Measurements from ENCODE around the gene PPFIA4.
"Not testable (repeated sequence)": the region's sequence is repeated elsewhere in the genome, so short reads cannot be mapped to it uniquely, and the experiment has no call there.

Gene PPFIA4

DNA sequence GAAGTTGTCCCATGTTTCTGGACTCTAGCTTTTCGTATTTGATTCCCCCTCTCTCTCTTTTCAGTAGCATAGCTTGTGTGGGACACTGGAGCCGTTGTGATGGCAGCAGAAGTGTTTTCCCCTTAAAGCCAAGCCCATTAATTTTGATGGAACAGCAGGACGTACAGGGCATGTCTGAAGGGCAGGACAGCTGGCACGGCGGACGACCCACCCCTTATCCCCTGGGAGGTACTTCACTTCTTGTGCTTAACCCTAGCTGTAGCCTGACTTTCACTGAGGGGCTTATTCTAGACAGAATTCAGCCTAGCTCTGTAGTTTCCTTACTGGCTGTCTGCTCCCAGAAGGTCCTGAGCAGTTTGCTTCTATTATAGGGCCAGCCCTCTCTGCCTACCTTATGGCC lies 8.6 kb upstream of the PPFIA4 start:
- DNase-seq (ENCODE audit: low spot score) = no peak

DNA sequence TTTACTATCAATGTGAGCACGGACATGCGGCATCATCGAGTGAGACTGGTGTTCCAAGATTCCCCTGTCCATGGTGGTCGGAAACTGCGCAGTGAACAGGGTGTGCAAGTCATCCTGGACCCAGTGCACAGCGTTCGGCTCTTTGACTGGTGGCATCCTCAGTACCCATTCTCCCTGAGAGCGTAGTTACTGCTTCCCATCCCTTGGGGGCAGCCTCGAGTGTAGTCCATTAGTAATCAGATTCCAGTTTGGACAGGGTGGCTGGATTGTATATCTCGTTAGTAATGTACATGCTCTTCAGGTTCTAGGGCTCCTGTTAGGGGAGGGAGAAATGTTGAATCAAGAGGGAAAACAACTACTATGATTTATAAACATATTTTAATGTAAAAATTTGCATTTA lies 3.4 kb upstream of the PPFIA4 start:
- DNase-seq (ENCODE audit: low spot score) = not testable (repeated sequence)

DNA sequence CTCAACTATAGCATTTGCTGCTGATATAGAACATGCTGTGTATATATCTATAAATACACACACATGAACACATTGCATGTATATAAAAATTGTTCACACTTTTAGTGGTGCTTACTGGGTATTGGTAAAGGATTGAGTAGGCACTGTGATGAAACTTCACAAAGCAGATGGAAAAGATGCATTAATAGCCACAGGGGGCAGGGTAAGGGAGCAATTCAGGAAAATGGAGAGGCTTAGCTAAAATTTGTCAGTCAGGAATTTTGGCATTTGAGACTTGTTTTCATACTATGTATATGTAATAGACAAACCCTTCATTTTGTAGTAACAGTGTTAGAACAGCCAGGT lies 633 bp upstream of the PPFIA4 start:
- DNase-seq (ENCODE audit: low spot score) = no peak

DNA sequence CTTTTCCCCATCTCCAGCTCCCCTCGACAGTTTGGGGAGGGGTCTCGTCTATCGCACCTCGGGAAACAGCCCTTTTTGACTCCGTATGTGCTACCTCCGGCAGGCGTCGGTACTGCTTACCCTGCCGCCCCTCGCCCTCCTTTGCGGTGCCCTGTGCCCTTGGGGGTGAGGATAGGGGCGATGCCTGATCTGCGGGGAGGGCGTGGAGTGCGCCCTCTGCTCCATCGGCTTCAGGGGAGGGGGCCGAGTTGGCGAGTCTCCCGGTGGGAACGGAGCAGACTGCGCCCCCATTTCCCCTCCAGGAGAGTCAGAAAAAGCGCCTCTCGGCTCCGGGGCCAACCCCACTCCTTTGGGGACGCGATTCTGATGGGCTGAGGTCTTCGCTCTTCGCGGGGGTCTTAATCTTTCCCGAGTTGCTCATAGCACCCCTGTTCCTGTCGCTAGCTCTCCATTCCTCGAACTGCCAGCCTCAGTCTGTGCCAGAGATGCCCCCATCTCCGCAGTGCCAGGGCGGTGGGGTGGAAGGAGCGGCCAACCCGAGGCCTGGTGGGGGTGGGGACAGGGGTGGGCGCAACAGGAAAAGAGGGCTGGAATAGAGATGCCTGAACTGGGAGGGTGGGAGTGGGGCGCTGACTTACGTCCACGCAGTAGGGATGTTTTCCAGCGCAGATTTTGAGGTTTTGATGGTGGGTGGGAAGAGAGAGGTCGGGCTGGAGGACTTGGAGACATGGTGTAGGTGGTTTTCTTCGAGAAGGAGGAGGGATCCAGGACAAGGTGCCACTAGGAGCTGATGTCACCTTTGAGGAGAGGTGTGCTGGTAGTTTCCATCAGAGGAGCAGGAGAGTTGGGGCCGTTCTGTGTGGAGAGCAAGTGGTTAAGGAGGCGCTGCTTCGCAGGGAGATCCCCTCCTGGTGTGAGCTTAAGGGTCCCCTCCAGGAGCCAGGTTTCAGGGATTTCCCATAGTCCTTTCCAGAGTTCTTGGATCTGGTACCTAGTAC lies 674 bp downstream of the PPFIA4 start:
- no peak for DNase-seq (ENCODE audit: low spot score)

DNA sequence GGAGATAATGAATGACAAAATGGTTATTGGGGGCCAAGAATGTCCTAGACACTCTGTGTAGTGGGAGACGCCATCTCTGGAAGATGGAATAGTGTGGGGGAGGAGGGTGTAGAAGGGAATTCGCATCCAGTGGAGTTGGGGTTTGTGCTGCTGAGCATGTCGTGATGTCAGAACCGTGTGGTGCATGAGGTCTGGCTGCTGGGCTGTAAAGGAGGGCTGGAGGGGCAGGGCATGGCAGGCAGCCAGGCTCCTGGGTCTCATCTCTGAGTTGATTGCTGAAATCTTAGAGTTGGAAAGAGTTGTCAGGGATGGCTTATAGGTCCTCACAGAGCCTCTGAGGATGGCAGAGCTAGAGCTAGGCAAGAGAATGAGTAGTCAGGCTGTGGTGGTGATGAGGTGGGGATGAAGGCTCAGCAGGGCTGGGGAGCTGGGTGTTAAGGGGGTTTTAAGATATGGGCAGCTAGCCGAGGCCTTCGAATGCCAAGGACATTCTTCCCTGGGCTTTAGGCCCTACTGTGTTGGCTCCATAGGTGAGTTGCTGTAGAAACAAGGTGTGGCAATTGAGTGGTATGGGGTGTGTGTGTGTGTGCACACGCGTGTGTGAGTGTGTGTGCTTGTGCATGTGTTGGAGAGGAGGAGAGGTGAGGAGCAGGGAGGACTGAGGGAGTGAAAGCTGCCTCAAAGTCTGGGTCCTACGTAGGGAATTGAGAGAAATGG lies 1.9 kb downstream of the PPFIA4 start:
- DNase-seq (ENCODE audit: low spot score) = no peak

DNA sequence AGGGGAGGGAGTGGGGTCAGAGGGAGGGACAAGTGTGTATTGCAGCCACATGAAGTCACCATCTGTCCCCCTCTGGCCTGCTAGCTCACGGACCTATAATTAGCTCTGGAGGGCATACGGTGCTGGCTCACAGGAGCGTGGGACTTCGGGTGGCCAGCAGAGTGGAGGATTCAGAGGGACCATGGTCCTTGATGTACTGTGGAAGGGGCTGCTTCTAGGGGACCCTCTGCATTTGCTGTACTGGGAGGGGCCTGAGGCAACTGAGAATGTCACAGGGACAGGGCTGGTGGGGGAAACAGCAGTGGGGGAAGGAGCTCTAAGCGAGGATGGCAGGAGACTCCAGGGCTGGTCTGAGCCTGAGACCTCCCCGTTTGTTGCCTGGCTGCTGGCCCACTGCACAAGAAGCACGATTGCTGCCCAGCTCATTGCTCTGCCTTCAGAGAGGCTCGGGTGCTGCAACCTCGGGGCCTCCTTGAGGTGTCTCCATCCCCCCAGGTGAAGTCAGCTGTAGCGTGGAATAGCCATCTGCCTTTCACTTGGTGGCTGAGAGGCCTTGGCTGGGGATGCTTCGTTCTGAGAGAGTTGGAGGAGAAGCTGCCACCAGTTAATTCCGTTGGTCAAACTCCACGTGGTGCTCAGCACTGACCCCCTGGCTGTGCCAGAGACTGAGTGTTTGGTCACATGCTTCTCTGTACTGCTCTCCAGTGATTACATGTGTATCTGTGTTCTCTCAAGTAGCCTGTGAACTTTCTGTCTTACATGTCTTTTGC lies 2.7 kb downstream of the PPFIA4 start:
- DNase-seq (ENCODE audit: low spot score) = no peak

DNA sequence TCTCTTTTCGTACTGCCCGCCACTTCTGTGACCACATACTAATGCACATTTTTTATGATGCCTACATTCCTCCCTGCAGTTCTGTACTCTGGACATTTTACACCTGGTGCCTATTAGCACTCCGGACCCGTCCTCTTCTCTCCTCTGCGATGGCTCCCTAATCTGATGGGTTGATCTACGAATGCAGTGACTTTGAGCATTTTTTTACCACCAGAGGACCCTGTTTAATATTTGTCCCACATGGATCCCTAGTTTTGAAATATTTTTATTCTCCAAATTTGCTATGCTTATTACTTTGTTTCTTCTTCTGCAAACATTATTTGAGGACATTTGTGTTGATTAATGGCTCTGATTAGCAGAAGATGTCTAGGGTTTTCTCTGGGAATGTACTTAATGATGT lies 5.2 kb downstream of the PPFIA4 start:
- DNase-seq (ENCODE audit: low spot score) = no peak

DNA sequence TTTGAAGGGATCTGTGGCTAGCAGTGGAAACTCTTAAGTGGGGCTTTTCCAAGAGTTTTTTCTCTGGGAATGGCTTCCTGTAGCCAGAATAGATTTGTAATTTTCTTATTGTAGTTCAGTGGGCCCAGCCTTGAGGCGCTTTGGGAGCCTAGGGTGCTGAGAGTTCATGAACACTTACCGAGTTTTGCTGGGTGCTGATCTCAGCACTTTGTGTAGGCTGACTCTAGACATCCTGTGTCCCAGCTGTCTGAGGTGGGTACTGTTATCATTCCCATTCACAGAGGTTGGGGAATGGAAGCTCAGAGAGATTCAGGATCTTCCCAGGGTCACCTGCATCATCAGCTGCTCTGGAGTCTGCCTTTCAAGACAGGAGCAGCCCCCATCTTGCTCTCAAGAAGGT lies 7.0 kb downstream of the PPFIA4 start:
- DNase-seq (ENCODE audit: low spot score) = no peak

DNA sequence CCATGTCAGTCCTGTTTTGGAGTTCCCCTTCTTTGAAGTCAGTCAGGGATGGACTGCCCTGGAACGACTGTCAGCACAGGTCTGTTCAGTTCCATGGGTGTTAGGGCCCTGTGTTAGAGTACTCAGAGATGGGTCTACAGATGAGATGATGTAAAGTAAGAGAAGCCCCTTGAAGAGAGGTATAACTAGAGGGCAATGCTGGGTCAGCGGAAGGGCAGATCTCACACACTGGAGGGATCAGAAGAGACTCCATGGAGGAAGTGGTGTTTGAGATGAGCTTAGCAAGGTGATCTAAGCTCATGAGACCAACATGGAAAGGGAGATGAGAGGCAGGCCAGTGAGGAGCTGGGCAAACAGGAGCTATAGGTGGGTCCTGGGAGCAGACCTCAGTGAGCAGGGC lies 7.6 kb downstream of the PPFIA4 start:
- no peak for DNase-seq (ENCODE audit: low spot score)

DNA sequence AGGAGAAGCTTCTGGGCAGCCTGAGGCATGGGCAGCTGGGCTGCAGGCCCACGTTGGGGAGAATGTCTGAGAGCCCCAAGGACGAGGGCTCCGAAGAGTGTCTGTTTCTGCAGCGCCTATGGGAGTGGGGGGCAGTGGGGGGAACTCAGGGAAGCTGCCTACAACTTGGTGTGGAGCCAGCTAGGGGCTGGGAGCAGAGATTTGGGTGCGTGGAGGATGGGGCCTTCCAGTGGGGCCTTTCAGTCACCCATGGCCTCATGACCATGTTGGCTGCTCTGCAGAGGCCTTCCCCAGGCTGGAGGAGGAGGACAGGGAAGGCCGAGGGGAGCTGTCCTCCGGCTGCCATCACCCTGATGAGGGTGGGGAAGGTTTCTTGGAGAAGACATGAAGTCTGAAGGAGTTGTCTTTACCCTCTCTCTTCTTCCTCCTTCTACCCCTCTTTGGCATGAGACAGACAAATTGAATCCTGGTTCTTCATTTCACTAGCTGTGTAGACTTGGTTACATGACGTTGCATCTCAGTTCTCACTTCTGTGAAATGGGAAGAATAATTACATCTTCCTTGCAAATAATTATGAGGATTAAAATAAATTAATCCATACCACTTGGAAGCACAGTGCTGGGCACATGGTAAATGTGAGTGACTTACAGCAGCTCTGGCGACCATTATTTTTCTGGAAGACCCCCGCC lies 8.3 kb downstream of the PPFIA4 start:
- DNase-seq (ENCODE audit: low spot score) = no peak

DNA sequence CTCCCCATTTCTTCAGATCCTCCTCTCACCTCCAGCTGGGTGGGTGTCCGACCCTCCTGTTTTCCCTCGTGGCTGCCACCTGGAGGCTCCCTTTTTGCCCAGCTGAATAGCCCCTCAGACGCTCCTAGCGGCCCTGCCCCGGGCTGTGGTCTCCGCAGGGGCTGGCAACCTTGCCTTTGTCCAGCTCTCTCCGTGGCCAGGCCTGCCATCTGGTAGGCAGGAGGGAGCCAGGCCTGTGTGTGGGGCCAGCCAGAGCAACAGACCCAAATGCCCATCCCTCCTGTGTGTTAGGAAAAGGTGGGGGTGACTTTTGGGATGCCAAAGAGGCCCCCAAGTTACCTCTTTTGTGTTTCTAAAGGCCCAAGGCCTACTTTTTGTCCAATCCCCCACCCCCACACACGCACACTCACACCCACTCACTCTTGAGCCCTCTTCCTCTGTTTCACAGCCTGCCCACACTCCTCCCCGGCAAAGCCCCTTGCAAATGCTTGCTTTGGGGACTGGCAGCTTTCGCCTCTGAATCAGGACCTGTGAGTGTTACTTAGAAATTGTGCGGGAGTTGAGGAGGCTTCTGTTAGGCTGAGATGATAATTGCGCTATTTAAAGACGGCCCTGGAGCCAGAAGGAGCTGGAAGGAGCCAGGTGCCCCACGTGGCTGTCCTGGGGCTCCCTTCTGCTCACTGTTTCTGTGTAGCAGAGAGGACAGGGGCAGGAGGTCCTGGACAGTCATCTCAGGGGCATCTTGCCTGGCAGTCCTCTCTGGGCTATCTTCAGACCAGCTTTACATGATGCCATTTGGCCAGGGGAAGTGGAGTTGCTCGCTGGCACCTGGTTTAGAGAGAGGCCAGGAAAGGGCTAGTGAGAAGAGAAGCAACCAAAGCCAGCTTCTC lies 9.1 kb downstream of the PPFIA4 start:
- DNase-seq (ENCODE audit: low spot score) = no peak

DNA sequence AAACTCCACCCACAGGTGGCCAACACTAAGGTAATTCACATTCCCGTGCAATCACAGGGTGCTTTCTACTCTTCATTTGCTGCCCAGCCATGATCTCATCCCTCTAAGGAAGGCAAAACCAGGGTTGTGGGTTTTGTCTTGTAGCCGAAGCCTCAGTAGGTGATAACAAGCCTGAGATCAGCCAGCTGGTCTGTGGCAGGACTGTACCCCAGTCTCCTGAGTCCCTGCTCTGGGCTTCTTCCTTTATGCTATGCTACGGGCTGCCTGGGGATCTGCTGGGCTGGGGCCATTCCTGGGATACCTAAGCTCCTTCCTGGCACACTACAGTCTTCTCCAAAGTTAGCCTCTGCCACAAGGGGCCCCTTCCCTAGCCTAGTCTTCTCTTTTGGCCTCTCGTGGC lies 9.8 kb downstream of the PPFIA4 start:
- DNase-seq (ENCODE audit: low spot score) = no peak

DNA sequence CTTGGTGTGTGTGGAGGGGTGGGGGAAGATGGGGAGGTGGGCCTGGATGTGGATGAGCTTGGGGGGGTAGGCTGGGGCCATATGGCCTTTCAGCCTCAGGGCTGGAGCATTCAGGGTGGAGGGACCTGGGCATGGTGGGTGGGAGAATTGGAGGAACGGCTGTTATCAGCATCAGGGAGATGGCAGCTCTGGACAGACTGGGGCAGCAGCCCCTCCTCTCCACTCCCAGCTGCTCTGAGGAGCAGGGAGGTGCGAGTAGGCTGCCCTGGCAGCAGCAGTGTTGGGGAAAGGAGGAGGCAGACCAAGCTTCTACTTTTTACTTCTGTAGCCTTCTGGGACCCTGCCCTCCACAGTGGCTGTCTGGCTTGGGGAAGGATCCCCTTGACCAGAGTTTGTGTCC lies 10.2 kb downstream of the PPFIA4 start:
- DNase-seq (ENCODE audit: low spot score) = no peak

DNA sequence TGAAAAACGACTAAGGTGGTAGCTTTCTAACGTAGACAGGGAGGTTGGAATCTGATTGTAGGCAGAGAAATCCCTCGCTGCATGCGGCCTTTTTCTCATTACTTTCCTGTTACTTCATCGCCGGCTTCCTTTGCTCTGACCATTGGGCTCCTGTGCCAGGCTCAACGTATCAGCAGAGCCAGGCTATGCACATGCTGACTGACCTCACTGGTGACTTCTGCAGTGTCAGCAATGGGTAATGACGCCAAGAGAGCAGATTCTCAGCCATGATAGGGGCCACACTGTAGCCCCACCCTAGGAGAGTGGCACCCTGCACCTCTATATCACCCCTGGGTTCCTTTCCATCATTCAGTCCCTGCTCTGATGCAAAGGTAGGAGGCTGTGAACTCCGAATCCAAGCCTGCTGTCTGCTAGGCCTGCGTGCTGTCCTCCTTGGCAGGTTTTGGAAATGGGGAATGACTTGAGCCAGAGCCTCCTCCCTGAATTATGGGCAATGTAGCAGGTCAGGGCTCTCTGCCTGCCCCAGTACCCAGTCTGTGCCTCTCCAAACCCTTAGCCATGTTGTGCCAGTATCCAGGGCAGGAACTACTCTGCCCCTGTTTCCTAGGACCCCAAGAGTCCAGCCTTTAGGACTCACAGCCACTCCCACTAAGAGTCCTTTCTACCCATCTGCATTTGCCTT lies 11.4 kb downstream of the PPFIA4 start:
- peak; percentile 78 for DNase-seq (ENCODE audit: low spot score)

DNA sequence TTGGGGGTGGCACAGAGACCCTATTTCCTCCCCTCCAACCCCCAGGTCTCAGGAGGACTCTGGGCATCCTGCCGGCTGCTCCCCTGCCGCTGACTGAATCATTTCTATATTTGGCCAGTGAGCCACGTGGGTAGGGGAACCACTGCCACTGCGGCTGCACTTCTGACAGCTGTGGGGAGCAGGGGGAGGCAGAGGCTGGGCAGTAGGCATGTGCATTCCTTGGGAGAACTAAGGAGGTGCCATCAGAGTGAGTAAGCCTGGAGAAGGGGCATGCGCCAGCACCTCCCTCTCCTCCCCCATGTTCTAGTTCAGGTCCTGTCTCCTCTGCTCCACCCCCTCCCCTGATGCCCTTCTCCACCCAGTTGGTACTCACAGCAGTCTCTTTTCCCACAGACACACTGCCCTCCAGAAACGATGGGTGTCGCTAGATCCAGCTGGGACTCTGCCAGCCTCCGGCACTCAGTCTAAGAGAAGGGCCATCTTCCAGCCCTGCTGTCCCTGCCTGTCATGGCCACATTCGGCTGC lies 12.0 kb downstream of the PPFIA4 start:
- DNase-seq (ENCODE audit: low spot score) = no peak

DNA sequence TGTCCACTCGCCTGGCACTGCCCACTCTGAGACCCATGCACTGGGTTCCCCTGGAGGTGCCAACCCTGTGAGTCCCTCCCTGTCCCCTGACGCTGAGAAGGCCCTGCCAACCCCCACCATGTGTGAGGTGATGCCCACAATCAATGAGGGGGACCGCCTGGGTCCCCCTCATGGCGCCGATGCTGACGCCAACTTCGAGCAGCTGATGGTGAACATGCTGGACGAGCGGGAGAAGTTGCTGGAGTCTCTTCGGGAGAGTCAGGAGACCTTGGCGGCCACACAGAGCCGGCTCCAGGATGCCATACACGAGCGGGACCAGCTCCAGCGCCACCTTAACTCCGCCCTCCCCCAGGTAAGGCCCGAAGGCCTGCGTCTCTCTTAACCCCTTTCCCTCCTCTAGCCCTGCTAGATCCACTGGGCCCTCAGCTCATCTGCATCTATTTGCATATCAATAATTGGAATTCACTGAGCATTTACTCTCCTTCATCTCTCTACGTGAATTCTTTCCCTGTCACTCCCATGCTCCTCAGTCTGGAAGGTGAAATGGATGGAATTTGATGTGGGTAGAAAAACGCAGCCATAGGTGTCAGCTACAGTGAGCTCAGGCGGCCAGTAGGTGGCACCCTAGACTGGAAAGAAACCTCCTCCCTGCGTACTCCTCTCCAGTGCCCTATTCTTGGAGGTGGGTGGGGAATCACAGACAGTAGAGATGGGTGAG lies 12.8 kb downstream of the PPFIA4 start:
- DNase-seq (ENCODE audit: low spot score) = peak; percentile 78

DNA sequence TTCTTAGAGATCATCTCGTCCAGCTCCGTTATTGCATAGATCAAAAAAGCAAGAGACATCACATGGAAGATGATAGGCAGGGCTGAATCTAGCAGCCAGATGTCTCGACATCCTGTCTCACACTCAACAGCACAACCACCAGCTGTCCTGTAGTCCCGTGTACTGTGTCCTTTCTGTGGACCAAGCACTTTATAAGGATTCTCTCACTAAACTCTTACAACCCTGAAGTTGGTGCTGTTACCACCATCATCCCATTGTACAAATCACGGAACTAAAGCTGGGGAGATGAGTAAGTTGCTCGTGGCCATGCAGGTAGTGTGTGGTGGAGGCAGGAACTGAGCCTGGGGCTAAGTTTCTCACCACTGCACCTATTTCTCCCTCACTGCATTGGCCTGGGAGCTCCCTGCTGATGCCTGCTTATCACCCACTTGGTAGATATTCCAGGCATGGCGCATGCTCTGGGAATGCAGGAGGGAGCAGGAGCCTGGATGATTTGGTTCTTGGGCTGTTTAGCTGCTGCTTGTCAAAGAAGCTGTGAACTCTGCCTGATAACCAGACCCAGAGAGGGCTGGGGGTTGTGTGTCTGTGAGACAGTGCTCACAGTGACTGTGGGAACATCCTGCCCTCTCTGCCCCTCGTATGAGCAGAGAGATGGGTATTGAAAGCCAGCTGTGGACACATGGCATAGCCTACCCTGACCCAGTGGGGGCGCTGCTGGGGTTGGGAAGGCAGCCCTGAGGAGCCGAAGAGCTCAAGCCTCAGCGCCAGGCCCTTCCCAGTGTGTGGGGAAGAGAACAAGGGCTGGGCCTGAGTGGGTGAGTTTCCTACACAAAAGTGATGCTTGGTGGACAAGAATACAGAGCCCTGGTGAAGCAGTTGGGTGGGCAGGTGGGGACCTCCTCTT lies 13.6 kb downstream of the PPFIA4 start:
- no peak for DNase-seq (ENCODE audit: low spot score)

DNA sequence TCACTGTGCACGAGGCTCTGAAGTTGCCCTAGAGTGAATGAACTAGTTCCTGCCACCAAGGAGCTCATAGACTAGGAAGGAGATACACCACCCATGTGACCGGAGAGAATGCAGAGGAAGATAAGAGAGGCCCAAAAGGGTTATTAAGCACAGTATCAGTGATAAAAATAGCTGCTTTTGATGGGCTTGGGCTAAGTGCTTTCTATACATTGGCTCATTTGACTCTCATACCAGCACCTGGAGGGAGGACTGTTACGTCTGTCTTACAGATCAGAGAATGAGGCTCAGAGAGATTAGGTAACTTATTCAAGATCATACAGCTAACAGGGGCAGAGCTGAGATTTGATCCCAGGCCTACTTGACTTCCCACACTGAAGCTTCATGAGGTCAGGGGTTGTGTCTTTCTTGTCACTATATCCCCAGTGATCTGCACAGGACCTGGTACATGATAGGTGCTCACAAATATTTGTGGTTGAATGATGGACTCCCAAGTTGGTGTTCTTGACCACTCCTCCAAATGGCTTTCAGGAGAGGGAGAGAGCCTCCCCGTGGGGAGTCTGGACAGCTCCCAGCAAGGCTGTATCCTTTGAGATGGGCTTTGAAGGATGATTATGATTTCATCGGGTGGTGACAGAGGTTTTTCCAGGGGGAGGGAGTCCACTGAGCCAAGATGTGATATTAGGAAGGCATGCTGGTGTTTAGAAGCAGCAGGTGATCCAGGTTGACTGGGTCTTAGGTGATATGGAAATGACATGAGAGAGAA lies 14.4 kb downstream of the PPFIA4 start:
- no peak for DNase-seq (ENCODE audit: low spot score)

All from hematopoietic multipotent progenitor cell treated with erythropoietin and hydrocortisone succinate and interleukin-3 and kit ligand, for 15 days (in vitro differentiated cells).